ENCODE measurements around the gene DNPH1.

DNPH1 gene

GRCh38 chr6:43263314-43264178, 34.3 kb upstream of the DNPH1 start:
- DNase-seq (ENCODE audit: low spot score) = peak; percentile 94

GRCh38 chr6:43262780-43263313, 33.6 kb upstream of the DNPH1 start:
- DNase-seq (ENCODE audit: low spot score) = no peak

- no peak for DNase-seq (ENCODE audit: low spot score)
Observed at GRCh38 chr6:43262000-43262779, 32.9 kb upstream of the DNPH1 start.

- no peak for DNase-seq (ENCODE audit: low spot score)
Observed at GRCh38 chr6:43261198-43261597, 31.9 kb upstream of the DNPH1 start.

- no peak for DNase-seq (ENCODE audit: low spot score)
Observed at GRCh38 chr6:43260791-43261190, 31.5 kb upstream of the DNPH1 start.

- DNase-seq (ENCODE audit: low spot score) = no peak
Observed at GRCh38 chr6:43258807-43259686, 29.8 kb upstream of the DNPH1 start.

- DNase-seq (ENCODE audit: low spot score) = no peak
Observed at GRCh38 chr6:43258180-43258579, 28.9 kb upstream of the DNPH1 start.

- no peak for DNase-seq (ENCODE audit: low spot score)
Observed at GRCh38 chr6:43257367-43258145, 28.3 kb upstream of the DNPH1 start.

- no peak for DNase-seq (ENCODE audit: low spot score)
Observed at GRCh38 chr6:43256670-43257366, 27.5 kb upstream of the DNPH1 start.

- no peak for DNase-seq (ENCODE audit: low spot score)
Observed at GRCh38 chr6:43255408-43256054, 26.2 kb upstream of the DNPH1 start.

GRCh38 chr6:43254846-43255245, 25.6 kb upstream of the DNPH1 start:
- DNase-seq (ENCODE audit: low spot score) = no peak

- DNase-seq (ENCODE audit: low spot score) = no peak
Observed at GRCh38 chr6:43254138-43254817, 25.0 kb upstream of the DNPH1 start.

- DNase-seq (ENCODE audit: low spot score) = no peak
Observed at GRCh38 chr6:43253401-43253800, 24.1 kb upstream of the DNPH1 start.

GRCh38 chr6:43250992-43251373, 21.7 kb upstream of the DNPH1 start:
- DNase-seq (ENCODE audit: low spot score) = no peak

GRCh38 chr6:43248791-43249190, 19.5 kb upstream of the DNPH1 start:
- no peak for DNase-seq (ENCODE audit: low spot score)

- DNase-seq (ENCODE audit: low spot score) = no peak
Observed at GRCh38 chr6:43248101-43248500, 18.8 kb upstream of the DNPH1 start.

- peak; percentile 93 for DNase-seq (ENCODE audit: low spot score)
Observed at GRCh38 chr6:43247114-43247999, 18.1 kb upstream of the DNPH1 start.

GRCh38 chr6:43246301-43247113, 17.2 kb upstream of the DNPH1 start:
- no peak for DNase-seq (ENCODE audit: low spot score)
